ENCODE data around the gene FRY.

The FRY gene

GRCh38 chr13:32259116-32259515 is 227.5 kb downstream of the FRY start:
- DNase-seq (ENCODE audit: low spot score) = peak; percentile 25

GRCh38 chr13:32261567-32261966 is 230.0 kb downstream of the FRY start:
- DNase-seq (ENCODE audit: low spot score) = no peak

DNA sequence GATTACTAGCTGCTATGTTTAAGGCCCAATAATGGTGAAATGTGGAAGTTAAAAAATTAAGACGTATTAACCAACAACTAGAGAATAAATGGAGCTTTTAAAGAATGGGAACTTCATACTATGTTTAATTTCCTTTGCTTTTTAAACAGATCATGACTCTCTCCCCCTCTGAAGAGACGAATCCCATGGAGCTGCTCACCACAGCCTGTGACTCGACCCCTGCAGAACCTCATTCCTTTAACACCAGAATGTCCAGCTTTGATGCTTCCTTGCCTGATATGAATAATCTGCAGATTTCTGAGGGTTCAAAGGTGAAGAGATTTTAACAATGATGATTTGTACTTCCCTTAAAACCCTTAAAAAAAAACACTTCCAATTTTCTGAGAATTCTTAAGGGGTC is 230.6 kb downstream of the FRY start:
- no peak for DNase-seq (ENCODE audit: low spot score)

DNA sequence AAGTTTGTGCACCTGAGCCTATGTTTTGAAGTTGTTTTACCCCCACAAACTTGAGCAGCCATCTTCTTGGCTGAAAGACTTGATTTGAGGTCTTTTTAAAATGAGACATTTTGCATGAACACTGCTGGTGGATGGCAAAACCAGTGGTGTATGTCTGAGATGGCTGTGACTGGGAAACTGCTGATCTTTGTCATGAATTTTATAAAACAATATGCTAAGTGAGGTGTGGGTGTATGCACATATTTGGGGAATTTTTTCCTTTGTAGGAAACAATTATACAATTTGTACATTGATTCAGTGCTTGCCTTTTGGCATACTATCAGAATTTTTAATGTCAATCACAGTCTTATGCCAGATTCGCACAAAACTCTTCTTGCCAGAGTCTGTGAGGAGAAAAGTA is 231.0 kb downstream of the FRY start:
- DNase-seq (ENCODE audit: low spot score) = no peak

DNA sequence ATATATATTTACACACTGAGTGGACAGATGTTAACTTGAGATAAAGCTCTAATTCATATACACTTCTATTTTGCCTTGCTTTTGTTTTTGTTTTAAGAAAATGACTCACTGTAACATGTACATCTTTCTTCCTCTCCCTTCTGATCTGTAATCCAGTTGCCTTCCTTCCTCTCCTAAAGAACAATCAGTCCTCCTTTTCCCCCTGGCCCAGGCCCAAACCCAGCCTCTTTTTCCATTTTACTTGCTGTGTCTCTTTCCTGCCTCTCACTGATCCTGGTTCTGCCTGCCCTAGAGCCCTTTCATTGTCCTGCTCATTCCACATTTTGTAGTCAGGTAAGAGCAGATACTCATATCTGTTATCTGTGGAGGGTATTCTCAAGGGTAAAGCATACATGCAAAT is 232.8 kb downstream of the FRY start:
- DNase-seq (ENCODE audit: low spot score) = no peak

- no peak for DNase-seq (ENCODE audit: low spot score)
Observed at GRCh38 chr13:32265726-32266125, 234.2 kb downstream of the FRY start.

DNA sequence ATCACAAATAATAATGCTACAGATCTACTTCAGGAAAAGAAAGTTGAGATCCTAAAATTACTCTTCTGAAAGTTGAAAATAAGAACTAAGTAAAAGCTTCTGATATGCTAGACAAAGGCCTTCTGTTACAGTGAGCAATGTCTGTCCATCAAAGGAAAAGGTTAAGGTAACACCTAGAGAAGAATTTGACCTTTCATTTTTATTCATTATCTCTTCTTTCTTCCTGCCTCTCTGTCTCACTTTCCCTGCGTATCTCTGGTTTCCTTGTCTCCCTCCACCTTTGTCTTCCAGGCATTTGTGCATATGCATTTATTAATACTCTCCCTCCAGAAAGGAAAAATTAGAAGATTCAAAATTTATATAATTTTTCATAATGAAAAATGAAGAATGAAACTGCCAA is 234.6 kb downstream of the FRY start:
- no peak for DNase-seq (ENCODE audit: low spot score)

GRCh38 chr13:32267836-32268439 is 236.4 kb downstream of the FRY start:
- peak; percentile 78 for DNase-seq (ENCODE audit: low spot score)

DNA sequence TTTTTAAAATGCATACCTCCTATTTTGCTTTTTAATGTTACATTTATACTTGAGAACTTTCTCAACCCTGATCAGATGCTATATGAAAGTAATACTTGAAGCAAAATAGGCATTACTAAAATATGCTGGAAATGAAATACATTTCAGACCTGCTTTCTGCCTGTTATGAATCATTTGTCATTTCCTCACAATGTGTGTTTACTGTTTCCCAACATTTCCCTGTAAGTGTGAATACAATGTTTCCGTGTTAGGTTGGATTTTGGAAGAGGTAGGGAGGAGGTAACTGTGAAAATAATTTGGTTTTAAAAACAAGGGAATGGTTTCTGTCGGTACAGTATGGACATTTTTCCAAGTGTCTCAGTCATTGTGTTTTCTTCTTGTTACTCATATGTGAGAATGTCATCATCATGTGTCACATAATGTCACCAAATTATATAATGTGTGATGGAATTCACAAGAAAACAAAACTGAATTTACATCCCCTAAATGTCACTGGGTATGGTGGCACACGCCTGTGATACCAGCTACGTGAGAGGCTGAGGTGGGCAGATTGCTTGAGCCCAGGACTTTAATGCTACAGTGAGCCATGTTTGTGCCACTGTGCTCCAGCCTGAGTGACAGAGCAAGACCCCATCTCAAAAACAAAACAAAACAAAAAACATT is 240.6 kb downstream of the FRY start:
- no peak for DNase-seq (ENCODE audit: low spot score)

- DNase-seq (ENCODE audit: low spot score) = no peak
Observed at GRCh38 chr13:32277839-32278238, 246.3 kb downstream of the FRY start.

DNA sequence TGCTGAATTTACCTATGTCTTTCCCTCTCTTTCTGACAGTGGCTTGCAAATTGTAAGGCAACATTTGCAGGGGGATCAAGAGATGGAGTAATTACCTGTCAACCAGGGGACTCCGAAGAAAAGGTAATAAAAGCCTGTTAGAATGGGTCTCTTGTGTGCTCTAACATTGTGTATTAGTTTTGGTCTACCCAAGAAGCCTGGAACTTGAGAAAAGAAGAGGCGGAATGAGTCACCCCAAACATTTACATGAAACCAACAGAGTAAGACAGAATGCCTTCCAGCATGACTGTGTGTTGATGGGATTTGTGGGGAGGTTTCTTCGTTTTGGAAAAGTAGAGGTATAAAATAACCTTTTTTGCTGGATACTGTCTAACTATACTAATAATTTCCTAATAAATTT is 246.9 kb downstream of the FRY start:
- no peak for DNase-seq (ENCODE audit: low spot score)

DNA sequence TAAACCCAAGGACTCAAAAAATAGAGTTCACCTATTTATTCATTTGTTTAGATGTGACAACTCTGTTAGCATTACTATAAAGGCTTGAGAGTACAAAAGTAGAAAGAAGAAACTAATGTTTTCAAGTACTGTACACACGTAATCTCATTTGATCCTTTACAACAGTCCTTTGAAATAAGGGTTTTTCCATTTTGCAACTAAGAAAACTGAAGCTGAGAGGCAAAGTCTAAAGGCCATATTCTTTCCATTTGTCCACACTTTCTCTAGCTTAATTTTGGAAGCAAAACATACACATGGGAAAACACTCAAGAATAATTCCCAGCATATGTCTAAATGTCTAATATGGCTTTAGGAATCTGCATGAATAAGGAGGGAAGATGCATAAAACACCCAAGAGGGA is 249.5 kb downstream of the FRY start:
- DNase-seq (ENCODE audit: low spot score) = no peak

- no peak for DNase-seq (ENCODE audit: low spot score)
Observed at GRCh38 chr13:32282096-32282711, 250.6 kb downstream of the FRY start.

- DNase-seq (ENCODE audit: low spot score) = no peak
Observed at GRCh38 chr13:32284927-32285632, 253.5 kb downstream of the FRY start.

DNA sequence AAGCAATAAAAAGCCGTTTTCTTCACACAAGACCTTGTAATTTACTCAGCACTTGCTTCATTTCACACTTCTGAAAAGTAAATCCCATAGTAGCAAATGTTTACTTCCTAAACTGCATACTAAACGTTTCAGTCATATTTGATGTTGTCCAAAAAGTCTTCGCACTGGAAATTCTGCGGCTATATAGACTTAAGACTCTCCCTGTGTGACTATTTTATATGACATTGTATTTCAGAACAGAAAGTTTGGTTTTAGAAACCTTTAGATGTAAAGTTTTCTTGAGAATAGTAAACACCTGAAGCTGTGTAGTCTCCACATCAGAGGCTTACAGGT is 254.0 kb downstream of the FRY start:
- no peak for DNase-seq (ENCODE audit: low spot score)

DNA sequence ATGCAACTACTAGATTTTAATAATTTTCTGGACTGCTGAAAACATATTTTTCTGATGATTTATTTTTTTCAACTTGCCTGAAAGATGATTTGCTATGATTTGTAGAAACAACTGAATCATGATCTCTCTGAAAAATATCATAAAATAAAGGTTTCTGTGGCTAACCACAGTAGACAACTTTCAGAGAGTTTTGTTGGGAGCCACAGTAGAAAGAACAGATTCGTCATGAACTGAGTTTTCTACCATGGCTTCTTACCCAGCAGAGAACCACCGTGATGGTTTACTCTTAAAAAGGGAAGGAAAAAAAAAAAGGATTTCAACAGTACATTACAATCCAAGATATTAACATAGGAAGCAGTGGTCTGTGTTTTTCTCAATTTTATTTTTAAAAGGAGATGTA is 265.6 kb downstream of the FRY start:
- DNase-seq (ENCODE audit: low spot score) = no peak

DNA sequence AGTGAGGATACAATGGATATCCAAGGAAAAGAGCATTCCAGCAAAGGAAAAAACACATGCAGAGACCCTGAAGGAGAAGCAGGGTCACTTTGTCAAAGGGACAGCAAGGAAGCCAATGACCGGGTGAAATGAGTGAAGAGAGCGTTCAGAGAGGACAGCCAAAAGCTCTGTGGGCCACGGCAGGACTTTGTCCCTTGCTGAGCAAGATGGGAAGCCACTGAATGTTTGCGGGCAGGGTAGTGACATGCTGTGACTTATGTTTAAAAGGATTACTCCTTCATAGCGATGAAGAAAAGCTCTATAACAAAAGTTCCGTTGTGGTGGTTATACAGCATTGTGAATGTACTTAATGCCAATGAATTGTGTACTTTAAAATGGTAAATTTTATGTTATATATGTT is 267.1 kb downstream of the FRY start:
- no peak for DNase-seq (ENCODE audit: low spot score)

- no peak for DNase-seq (ENCODE audit: low spot score)
Observed at GRCh38 chr13:32299893-32300292, 268.3 kb downstream of the FRY start.

- no peak for DNase-seq (ENCODE audit: low spot score)
Observed at GRCh38 chr13:32300406-32300805, 268.8 kb downstream of the FRY start.

DNA sequence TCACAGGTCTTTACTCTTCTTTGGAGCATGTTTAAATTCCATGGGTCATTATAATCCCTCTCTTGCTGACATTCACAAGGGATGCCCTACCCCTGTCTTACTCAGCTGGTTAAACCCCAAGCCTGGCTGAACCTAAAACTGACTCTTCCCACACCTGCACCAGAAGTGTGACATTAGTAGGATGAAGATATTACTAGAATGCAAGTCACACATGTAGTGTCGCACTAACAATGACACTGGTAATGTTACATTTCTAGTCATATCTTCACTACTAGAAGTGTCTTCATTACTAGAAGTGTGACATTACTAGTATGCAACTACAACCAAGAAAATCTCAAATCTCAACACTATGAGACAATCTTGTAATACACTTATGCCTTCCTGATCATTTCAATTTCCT is 269.3 kb downstream of the FRY start:
- DNase-seq (ENCODE audit: low spot score) = no peak

DNA sequence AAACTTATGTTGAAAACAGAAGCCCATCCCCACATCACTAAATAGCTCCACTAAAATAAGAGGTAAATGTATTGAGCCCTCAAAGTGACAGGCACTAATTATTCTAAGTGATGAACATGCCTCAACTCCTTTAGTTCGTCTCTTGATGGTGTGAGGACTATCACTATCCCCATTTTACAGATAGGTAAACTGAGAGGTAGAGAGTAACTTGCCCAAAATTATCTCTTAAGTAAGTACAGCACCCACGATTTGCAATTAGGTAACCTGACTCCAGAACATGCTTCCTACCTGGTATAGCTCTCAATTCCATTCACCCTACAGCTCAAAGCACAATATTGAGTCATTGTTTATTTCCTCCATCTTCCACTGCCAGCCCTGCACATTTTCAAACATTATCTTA is 270.9 kb downstream of the FRY start:
- no peak for DNase-seq (ENCODE audit: low spot score)

DNA sequence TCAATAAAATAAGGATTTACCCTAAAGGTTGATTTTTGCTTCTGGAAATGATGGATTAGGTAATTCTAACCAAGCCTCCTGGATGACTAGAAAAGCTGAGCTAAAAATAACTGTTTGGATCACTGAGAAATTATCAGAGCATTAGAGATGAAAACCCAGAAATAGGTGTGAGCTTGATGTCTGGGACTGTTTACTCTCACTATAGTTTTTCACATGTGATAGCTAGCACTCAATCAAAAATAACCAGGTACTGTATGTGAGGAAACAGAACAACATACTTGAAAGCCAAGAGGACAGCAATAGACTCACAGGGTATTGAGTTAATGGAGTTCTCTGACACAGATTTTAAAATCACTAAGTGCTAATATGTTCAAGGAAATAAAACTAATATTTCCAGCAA is 274.1 kb downstream of the FRY start:
- DNase-seq (ENCODE audit: low spot score) = no peak

Measured in HuH-7 (cell line).